OCI-LY1 (cell line): ENCODE data around the gene FOXF2.
"Not testable (repeated sequence)": the region's sequence is repeated elsewhere in the genome, so short reads cannot be mapped to it uniquely, and the experiment has no call there.

Source experiments
- H2AFZ ChIP-seq: fragments of 200-600 bp; sonication (generic), shearing (Covaris generic); 2 replicates; pipeline ENCODE4 v1.6.0; 2014; ENCODE audit warnings: antibody characterized with exemption, mild to moderate bottlenecking, low read length
- H3F3A ChIP-seq: fragments of 200-600 bp; sonication (generic), shearing (Covaris generic); 2 replicates; pipeline ENCODE4 v1.6.0; 2014; ENCODE audit warnings: mild to moderate bottlenecking, antibody characterized with exemption, low read length, moderate library complexity; ENCODE audit not compliant: insufficient read depth
- H3K27ac ChIP-seq: fragments of 200-600 bp; sonication (generic); 2 replicates; pipeline ENCODE4 v1.5.1; 2014; ENCODE audit warnings: low read length, mixed run types, mild to moderate bottlenecking, low read depth; ENCODE audit not compliant: poor library complexity, severe bottlenecking
- H3K27me3 ChIP-seq: fragments of 200-600 bp; sonication (generic); 2 replicates; pipeline ENCODE4 v1.6.0; 2014; ENCODE audit warnings: antibody characterized with exemption, mild to moderate bottlenecking, low read length, moderate library complexity; ENCODE audit not compliant: insufficient read depth
- H3K36me3 ChIP-seq: fragments of 200-600 bp; sonication (generic); 2 replicates; pipeline ENCODE4 v1.6.1; 2014; ENCODE audit warnings: mild to moderate bottlenecking, antibody characterized with exemption, low read length, moderate library complexity, mixed read lengths; ENCODE audit not compliant: insufficient read depth
- H3K4me1 ChIP-seq: fragments of 200-600 bp; sonication (generic); 2 replicates; pipeline ENCODE4 v1.5.1; 2014; ENCODE audit warnings: mild to moderate bottlenecking, low read length, moderate library complexity; ENCODE audit not compliant: insufficient read depth, severe bottlenecking
- H3K4me2 ChIP-seq: fragments of 200-600 bp; sonication (generic), shearing (Covaris generic); 2 replicates; pipeline ENCODE4 v1.6.1; 2014; ENCODE audit warnings: low read length
- H3K4me3 ChIP-seq: fragments of 200-600 bp; sonication (generic); 2 replicates; pipeline ENCODE4 v1.5.1; 2014; ENCODE audit warnings: low read length, low read depth, mild to moderate bottlenecking, mixed read lengths; ENCODE audit not compliant: poor library complexity, severe bottlenecking
- H3K79me2 ChIP-seq: fragments of 200-600 bp; shearing (Covaris generic); 2 replicates; pipeline ENCODE4 v1.6.1; 2016; ENCODE audit warnings: mixed run types, low read length, mixed read lengths; ENCODE audit not compliant: insufficient read depth
- H3K9ac ChIP-seq: fragments of 200-600 bp; sonication (generic), shearing (Covaris generic); 2 replicates; pipeline ENCODE4 v1.6.1; 2014; ENCODE audit warnings: mild to moderate bottlenecking, low read length, mixed read lengths
- H3K9me2 ChIP-seq: fragments of 200-600 bp; sonication (generic), shearing (Covaris generic); 2 replicates; pipeline ENCODE4 v1.6.1; 2014; ENCODE audit warnings: low read depth, mild to moderate bottlenecking, low read length, mixed read lengths
- H3K9me3 ChIP-seq: fragments of 200-600 bp; shearing (Covaris generic); 2 replicates; pipeline ENCODE4 v1.6.1; 2014; ENCODE audit warnings: low read length, mixed read lengths
- H4K20me1 ChIP-seq: fragments of 200-600 bp; sonication (generic), shearing (Covaris generic); 2 replicates; pipeline ENCODE4 v1.6.0; 2016; ENCODE audit warnings: mild to moderate bottlenecking, low read length; ENCODE audit not compliant: insufficient read depth
- EZH2 ChIP-seq: fragments of 200-600 bp; sonication (generic), shearing (Covaris generic); IDR thresholded peaks from 2 replicates; pipeline ENCODE4 v1.8.0; 2017; ENCODE audit warnings: borderline replicate concordance, mixed run types, mild to moderate bottlenecking, antibody characterized with exemption, low read length, moderate library complexity, mixed read lengths
- TF ChIP-seq, protein P1 (sequence below): fragments of 200-600 bp; sonication (generic), shearing (Covaris generic); IDR thresholded peaks from 2 replicates; pipeline ENCODE4 v1.5.1; 2017; ENCODE audit warnings: mild to moderate bottlenecking, antibody characterized with exemption, low read length, moderate library complexity, mixed read lengths

Gene FOXF2

DNA sequence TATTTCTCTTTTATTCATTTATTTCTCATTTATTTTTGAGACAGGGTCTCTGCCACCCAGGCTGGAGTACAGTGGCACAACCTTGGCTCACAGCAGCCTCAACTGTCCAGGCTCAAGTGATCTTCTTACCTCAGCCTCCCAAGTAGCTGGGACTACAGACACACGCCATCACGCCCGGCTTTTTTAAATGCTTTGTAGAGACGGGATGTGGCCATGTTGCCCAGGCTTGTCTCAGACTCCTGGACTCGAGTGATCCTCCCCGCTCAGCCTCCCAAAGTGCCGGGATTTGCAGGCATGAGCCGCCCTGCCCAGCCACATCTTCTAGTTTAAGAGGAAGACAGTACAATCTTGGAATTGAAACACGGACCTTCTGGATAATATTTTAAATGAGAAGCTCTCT, 21.6 kb upstream of the FOXF2 start:
- H3K4me2 ChIP-seq, result no peak overlapping the region
- no peaks in the 10 kb centered on the region for H3K4me1 ChIP-seq
- H3K9ac ChIP-seq, result no peak overlapping the region
- H2AFZ ChIP-seq, result no peak overlapping the region
- H3K9me3 ChIP-seq, result no peaks in the 10 kb centered on the region
- no peaks in the 10 kb centered on the region for H4K20me1 ChIP-seq
- no peak overlapping the region for H3K4me3 ChIP-seq
- no peaks in the 10 kb centered on the region for H3K79me2 ChIP-seq
- no peaks in the 10 kb centered on the region for H3K27me3 ChIP-seq
- H3F3A ChIP-seq, result no peaks in the 10 kb centered on the region
- no peaks in the 10 kb centered on the region for H3K9me2 ChIP-seq
- no peaks in the 10 kb centered on the region for H3K36me3 ChIP-seq
- no peak overlapping the region for H3K27ac ChIP-seq
- no peak for TF ChIP-seq EZH2
- TF ChIP-seq, protein P1, sequence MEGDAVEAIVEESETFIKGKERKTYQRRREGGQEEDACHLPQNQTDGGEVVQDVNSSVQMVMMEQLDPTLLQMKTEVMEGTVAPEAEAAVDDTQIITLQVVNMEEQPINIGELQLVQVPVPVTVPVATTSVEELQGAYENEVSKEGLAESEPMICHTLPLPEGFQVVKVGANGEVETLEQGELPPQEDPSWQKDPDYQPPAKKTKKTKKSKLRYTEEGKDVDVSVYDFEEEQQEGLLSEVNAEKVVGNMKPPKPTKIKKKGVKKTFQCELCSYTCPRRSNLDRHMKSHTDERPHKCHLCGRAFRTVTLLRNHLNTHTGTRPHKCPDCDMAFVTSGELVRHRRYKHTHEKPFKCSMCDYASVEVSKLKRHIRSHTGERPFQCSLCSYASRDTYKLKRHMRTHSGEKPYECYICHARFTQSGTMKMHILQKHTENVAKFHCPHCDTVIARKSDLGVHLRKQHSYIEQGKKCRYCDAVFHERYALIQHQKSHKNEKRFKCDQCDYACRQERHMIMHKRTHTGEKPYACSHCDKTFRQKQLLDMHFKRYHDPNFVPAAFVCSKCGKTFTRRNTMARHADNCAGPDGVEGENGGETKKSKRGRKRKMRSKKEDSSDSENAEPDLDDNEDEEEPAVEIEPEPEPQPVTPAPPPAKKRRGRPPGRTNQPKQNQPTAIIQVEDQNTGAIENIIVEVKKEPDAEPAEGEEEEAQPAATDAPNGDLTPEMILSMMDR, result no peak

- no peak for TF ChIP-seq EZH2
- TF ChIP-seq, protein P1, result no peak
- no peaks in the 10 kb centered on the region for H3K36me3 ChIP-seq
- H4K20me1 ChIP-seq, result no peaks in the 10 kb centered on the region
- no peaks in the 10 kb centered on the region for H3F3A ChIP-seq
- no peak overlapping the region for H3K9ac ChIP-seq
- H3K9me2 ChIP-seq, result no peaks in the 10 kb centered on the region
- no peak overlapping the region for H2AFZ ChIP-seq
- H3K79me2 ChIP-seq, result no peaks in the 10 kb centered on the region
- no peak overlapping the region for H3K27ac ChIP-seq
- no peak overlapping the region for H3K4me3 ChIP-seq
- H3K9me3 ChIP-seq, result no peaks in the 10 kb centered on the region
- H3K27me3 ChIP-seq, result no peaks in the 10 kb centered on the region
- H3K4me1 ChIP-seq, result no peaks in the 10 kb centered on the region
- H3K4me2 ChIP-seq, result no peak overlapping the region
These were observed 20.4 kb upstream of the FOXF2 start for GRCh38 chr6:1368940-1369339.

GRCh38 chr6:1369695-1370094, 19.7 kb upstream of the FOXF2 start:
- H3F3A ChIP-seq, H3K4me2 ChIP-seq, H3K36me3 ChIP-seq, H3K79me2 ChIP-seq, H3K4me1 ChIP-seq, H3K27ac ChIP-seq, H3K9me3 ChIP-seq, H3K4me3 ChIP-seq, H3K9ac ChIP-seq, H2AFZ ChIP-seq, H3K9me2 ChIP-seq, H4K20me1 ChIP-seq, H3K27me3 ChIP-seq: not testable (repeated sequence)

- Histone ChIP-seq H2AFZ (no peak overlapping the region), H3K27me3 (no peaks in the 10 kb centered on the region), H3K9me3 (no peaks in the 10 kb centered on the region), H3K9ac (no peak overlapping the region), H3F3A (no peaks in the 10 kb centered on the region), H3K36me3 (no peaks in the 10 kb centered on the region), H3K79me2 (no peaks in the 10 kb centered on the region), H4K20me1 (no peaks in the 10 kb centered on the region), H3K27ac (no peak overlapping the region), H3K4me2 (no peak overlapping the region), H3K4me1 (no peaks in the 10 kb centered on the region), H3K9me2 (no peaks in the 10 kb centered on the region), H3K4me3 (no peak overlapping the region)
- TF ChIP-seq, protein P1, result no peak
- TF ChIP-seq EZH2, result no peak
These were observed 17.4 kb upstream of the FOXF2 start for GRCh38 chr6:1371933-1372332.
